Measurements from ENCODE around the gene GALNT16. TPM values are rescaled to one million over a fixed set of nuclear protein-coding genes. Genes with fewer than 3 reads are reported as not detected.

GALNT16 gene
- polyA plus RNA-seq, 1 experiment: 1.7 TPM

DNA sequence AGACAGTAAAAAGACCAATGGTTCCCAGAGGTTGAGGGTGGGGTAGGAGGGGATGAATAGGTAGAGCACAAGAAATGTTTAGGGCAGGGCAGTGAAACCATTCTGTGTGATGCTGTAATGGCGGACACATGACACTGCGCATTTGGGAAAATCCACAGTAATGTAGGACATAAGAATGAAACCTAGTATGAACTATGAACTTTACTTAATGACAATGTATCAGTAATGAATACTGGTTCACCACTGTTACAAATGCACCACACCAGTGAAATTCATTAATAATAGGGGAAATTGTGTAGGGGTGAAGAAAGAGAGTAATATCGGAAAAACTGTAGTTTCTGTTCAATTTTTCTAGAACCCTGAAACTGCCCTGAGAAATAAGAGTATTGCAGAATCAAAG is 132.5 kb downstream of the GALNT16 start:
- no peak overlapping the region for H3K4me3 ChIP-seq (ENCODE audit: low read depth, low read length)
- H3K36me3 ChIP-seq (ENCODE audit: control insufficient read depth, insufficient read depth, low read length): peaks cover 22% of the 10 kb centered on the region
- no peak for DNase-seq (ENCODE audit: low read depth)
- TF ChIP-seq, protein P1, sequence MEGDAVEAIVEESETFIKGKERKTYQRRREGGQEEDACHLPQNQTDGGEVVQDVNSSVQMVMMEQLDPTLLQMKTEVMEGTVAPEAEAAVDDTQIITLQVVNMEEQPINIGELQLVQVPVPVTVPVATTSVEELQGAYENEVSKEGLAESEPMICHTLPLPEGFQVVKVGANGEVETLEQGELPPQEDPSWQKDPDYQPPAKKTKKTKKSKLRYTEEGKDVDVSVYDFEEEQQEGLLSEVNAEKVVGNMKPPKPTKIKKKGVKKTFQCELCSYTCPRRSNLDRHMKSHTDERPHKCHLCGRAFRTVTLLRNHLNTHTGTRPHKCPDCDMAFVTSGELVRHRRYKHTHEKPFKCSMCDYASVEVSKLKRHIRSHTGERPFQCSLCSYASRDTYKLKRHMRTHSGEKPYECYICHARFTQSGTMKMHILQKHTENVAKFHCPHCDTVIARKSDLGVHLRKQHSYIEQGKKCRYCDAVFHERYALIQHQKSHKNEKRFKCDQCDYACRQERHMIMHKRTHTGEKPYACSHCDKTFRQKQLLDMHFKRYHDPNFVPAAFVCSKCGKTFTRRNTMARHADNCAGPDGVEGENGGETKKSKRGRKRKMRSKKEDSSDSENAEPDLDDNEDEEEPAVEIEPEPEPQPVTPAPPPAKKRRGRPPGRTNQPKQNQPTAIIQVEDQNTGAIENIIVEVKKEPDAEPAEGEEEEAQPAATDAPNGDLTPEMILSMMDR (IDR thresholded peaks at IDR 0.05; ENCODE audit: insufficient read depth, low read depth, low read length): no peak
- CTCF ChIA-PET: no interaction called here
- H3K27me3 ChIP-seq (ENCODE audit: control insufficient read depth, insufficient read depth, low read length): no peaks in the 10 kb centered on the region
- POLR2A ChIA-PET: interaction anchor here (0.5 kb wide), 1 partner anchor 26 kb away, joined by 3 read pairs; no protein-coding TSS in a partner anchor

DNA sequence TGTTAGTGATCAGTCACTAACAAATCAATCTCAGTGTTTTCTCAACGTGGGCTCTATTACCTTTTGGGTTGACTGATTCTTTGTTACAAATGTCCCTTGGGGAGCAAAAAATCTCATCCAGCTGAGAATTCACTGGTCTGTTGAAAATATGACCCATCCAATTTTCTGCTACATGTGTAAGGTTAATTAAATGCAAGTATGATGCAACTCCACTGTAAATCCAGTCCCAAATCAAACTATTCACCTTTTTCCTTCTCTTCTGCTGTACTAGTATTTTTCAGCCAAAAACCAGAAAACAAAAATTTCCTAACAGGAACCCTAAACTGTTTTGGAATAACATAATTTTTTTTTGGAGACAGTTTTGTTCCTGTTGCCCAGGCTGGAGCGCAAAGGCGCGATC is 136.0 kb downstream of the GALNT16 start:
- Histone ChIP-seq H3K36me3 (ENCODE audit: control insufficient read depth, insufficient read depth, low read length) (peaks cover 20% of the 10 kb centered on the region), H3K4me3 (ENCODE audit: low read depth, low read length) (no peak overlapping the region), H3K27me3 (ENCODE audit: control insufficient read depth, insufficient read depth, low read length) (no peaks in the 10 kb centered on the region)
- no peak for DNase-seq (ENCODE audit: low read depth)
- POLR2A ChIA-PET: no interaction called here
- CTCF ChIA-PET: interaction anchor here (1.3 kb wide), 1 partner anchor 149 kb away, joined by 3 read pairs; no protein-coding TSS in a partner anchor
- TF ChIP-seq, protein P1 (IDR thresholded peaks at IDR 0.05; ENCODE audit: insufficient read depth, low read depth, low read length): no peak

DNA sequence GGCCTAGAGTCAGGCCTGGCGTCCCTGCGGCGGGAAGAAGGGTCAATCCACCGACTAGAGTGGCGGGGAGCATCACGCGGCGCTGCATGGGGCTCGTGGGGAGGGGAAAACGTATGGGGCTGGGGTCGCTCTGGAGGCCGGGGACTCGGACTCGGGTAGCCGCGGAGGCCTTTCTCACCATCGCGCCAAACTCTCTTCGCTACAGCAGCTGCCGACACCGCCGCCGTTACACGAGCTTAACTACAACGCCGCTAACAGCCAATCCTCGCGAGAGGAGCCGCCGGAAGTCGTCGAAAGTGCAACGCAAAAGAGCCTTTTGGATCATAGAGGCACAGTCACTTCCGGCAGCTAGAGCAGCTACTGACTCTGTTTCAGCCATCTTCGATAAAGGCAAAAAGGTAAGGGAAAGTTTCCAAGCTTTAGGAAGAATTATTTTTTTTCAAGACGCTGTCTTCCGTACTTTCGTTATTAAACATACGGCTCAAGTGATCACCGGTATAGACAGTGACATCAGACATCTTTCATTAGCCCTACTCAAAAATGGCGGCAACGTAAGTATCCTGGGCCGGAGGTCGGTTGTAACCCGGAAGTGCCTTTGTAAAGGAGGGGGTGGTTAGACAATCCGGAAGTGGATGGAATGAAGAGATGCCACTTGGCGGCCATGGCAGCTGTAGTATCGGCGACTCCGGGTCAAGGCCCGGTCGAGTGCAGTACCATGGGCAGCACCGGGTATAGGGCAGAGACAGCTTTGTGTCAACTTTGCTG is 138.3 kb downstream of the GALNT16 start, which contains the start of the genes ERH and SLC39A9:
Gene ERH, minus strand, starts transcription at position 247 of the 765 bp plus-strand sequence. Its CDS starts 66 bp downstream, at position 181.
Gene SLC39A9, plus strand, starts transcription at position 640 of the 765 bp plus-strand sequence. CDS start 678 bp downstream, outside the sequence.
- POLR2A ChIA-PET: interaction anchor here (0.5 kb wide), 1 partner anchor 65 kb away, joined by 4 read pairs; no protein-coding TSS in a partner anchor

DNA sequence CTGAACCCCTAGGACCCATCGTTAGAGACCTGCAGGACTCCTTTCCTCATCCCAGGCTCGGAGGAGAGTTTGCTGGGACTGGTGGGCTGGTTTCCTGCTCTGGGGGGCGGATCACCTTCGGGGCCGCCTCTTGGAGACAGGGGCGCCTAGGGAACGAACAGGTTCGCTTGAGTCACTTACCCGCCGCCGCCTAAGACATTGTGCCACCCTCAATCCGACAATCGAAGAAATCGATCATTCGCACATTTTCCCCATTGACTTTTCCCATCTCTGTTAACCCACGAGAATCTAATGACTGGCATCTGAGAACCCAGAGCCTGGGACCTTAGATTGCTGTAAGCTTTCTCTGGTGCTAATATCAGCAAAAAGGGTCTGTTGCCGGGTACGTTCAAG is 138.9 kb downstream of the GALNT16 start:
- Histone ChIP-seq H3K36me3 (ENCODE audit: control insufficient read depth, insufficient read depth, low read length) (peaks cover 6% of the 10 kb centered on the region), H3K4me3 (ENCODE audit: low read depth, low read length) (peak overlapping the region; percentile 99), H3K27me3 (ENCODE audit: control insufficient read depth, insufficient read depth, low read length) (no peaks in the 10 kb centered on the region)
- POLR2A ChIA-PET: no interaction called here
- TF ChIP-seq, protein P1 (IDR thresholded peaks at IDR 0.05; ENCODE audit: insufficient read depth, low read depth, low read length): no peak
- CTCF ChIA-PET: interaction anchor here (1.0 to 2.7 kb wide), 2 partner anchors 12 to 61 kb away, joined by 5 to 13 read pairs; no protein-coding TSS in a partner anchor
- no peak for DNase-seq (ENCODE audit: low read depth)

More for the DNA sequence above, 138.3 kb downstream of the GALNT16 start, which contains the start of the genes ERH and SLC39A9:
- peaks cover 11% of the 10 kb centered on the region for H3K36me3 ChIP-seq (ENCODE audit: control insufficient read depth, insufficient read depth, low read length)
- H3K4me3 ChIP-seq (ENCODE audit: low read depth, low read length): peak within 1 kb of the TSS; percentile 99
- CTCF ChIA-PET: interaction anchor here (0.6 to 2.7 kb wide), 6 partner anchors 11 to 164 kb away, joined by 3 to 13 read pairs (median 4); no protein-coding TSS in a partner anchor
- peak; percentile 82 for DNase-seq (ENCODE audit: low read depth)
- H3K27me3 ChIP-seq (ENCODE audit: control insufficient read depth, insufficient read depth, low read length): no peaks in the 10 kb centered on the region
- TF ChIP-seq, protein P1 (IDR thresholded peaks at IDR 0.05; ENCODE audit: insufficient read depth, low read depth, low read length): no peak

DNA sequence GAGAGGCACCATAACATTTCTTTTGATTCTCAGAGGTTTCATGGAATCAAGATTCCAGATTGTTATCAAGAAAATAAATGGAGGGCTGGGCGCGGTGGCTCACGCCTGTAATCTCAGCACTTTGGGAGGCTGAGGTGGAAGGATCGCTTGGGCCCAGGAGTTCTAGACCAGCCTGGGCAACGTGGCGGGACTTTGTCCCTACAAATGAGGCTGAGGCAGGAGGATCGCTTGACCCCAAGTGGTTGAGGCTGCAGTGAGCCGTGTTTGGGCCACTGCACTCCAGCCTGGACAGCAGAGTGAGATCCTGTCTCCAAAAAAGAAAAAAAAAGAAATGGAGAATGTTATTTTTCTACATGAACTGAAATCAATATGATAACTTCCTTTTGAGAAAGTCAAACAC is 139.8 kb downstream of the GALNT16 start:
- Histone ChIP-seq H3K36me3 (ENCODE audit: control insufficient read depth, insufficient read depth, low read length) (peaks cover 5% of the 10 kb centered on the region), H3K4me3 (ENCODE audit: low read depth, low read length) (peak overlapping the region; percentile 99), H3K27me3 (ENCODE audit: control insufficient read depth, insufficient read depth, low read length) (no peaks in the 10 kb centered on the region)
- no peak for DNase-seq (ENCODE audit: low read depth)
- CTCF ChIA-PET: interaction anchor here (2.7 kb wide), 1 partner anchor 60 kb away, joined by 13 read pairs; no protein-coding TSS in a partner anchor
- TF ChIP-seq, protein P1 (IDR thresholded peaks at IDR 0.05; ENCODE audit: insufficient read depth, low read depth, low read length): no peak
- POLR2A ChIA-PET: no interaction called here

Data from BJ (cell line).